Stimulated activated CD4-positive, alpha-beta T cell treated with anti-CD3 and anti-CD28 coated beads, Interleukin-15, amount 100 ng/mL, for 24 hours (primary cell): Measurements from ENCODE around the gene PRKCZ.
"Not testable (repeated sequence)": the region's sequence is repeated elsewhere in the genome, so short reads cannot be mapped to it uniquely, and the experiment has no call there.

Experiments
- DNase-seq: peaks from one replicate; pipeline ENCODE4 v3.0.0-alpha.2; 2020

The PRKCZ gene

GRCh38 chr1:2137257-2138121 lies 87.3 kb downstream of the PRKCZ start:
- DNase-seq: no peak

- not testable (repeated sequence) for DNase-seq
Observed at GRCh38 chr1:2139156-2139555, 88.9 kb downstream of the PRKCZ start.

DNA sequence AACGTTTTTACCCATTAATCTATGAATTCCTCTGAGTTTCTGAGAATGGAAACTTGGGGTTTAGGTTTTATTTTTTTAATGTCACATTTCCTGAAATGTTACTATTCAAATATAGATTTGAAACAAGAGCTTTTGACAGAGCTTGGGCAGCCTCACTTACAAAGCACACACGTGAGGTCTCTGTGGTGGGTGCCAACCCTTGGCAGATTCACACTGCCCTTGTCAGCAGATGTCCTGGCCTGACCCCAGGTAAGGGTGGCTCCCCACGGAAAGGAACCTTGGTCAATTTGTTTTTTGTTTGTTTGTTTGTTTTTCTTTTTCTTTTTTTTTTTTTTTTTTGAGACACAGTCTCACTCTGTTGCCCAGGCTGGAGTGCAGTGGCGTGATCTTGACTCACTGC lies 90.8 kb downstream of the PRKCZ start:
- DNase-seq: no peak

GRCh38 chr1:2143814-2144500 lies 93.7 kb downstream of the PRKCZ start:
- no peak for DNase-seq

DNA sequence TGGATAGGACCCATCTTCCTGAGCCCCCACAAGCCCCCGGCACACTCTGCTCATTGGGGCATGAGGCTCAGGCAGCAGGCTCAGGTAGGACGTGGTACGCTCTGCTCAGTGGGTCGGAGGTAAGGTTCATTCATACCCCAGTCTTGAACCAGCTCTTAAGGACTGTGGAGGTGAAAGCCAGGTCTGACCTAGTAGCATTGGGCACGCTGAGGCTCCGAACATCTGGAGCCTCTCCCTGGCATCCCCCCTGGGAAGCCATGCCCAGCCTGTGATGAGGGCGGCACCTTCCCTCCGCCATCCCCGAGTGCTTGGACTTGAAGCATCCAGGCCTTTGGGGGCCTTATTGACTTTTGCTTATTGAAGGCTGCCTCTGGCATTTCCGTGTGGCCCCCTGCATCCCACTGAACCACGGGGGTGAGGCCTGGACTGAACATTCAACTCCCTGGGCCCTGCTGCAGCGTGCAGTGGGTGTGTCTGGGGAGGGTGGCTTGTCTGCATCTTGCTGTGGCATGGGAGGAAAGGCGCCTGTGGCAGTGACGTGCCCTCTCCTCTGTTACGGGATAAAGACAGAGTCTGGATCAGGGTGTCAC lies 94.4 kb downstream of the PRKCZ start:
- no peak for DNase-seq

- no peak for DNase-seq
Observed at GRCh38 chr1:2145946-2146835, 96.0 kb downstream of the PRKCZ start.

- DNase-seq: no peak
Observed at GRCh38 chr1:2146836-2147517, 96.8 kb downstream of the PRKCZ start.

DNA sequence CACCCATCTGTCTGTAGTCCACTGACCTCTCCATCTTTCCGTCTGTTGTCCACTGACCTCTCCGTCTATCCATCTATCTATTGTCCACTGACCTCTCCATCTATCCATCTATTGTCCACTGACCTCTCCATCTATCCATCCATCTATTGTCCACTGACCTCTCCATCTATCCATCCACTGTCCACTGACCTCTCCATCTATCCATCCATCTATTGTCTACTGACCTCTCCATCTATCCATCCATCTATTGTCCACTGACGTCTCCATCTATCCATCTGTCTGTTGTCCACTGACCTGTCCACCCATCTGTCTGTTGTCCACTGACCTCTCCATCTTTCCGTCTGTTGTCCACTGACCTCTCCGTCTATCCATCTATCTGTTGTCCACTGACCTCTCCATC lies 97.7 kb downstream of the PRKCZ start:
- DNase-seq: not testable (repeated sequence)

GRCh38 chr1:2148691-2149090 lies 98.5 kb downstream of the PRKCZ start:
- DNase-seq: peak; percentile 46

DNA sequence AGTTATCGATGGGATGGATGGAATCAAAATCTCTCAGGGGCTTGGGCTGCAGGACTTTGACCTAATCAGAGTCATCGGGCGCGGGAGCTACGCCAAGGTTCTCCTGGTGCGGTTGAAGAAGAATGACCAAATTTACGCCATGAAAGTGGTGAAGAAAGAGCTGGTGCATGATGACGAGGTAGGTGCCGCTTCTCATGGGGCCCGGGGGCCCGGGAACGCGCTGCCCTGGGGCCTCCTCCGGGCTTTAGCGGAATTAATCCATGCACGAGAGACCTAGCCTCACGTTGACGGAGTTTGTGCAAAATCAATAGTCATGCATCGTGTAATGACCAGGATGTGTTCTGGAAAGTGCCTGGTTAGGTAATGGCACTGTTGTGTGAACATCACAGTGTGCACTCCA lies 100.6 kb downstream of the PRKCZ start:
- no peak for DNase-seq

- no peak for DNase-seq
Observed at GRCh38 chr1:2151252-2151651, 101.0 kb downstream of the PRKCZ start.

- no peak for DNase-seq
Observed at GRCh38 chr1:2151911-2152310, 101.7 kb downstream of the PRKCZ start.

DNA sequence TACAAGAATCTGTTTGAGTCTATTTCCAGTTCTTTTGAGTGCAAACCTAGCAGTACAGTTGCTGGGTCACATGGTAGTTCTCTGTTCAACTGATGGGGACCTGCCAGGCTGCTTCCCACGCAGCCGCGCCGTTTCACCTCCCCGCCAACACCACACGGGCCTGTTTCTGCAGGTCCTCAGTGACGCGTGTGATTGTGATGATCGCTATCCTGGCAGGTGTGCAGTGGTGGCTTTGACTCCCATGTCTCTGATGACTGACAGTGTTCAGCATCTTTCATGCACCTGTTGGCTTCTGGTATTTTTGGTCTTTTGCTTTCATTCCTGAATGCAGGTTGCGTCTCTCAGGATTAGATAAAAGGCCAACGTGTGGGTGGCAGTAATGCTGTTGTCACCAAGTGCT lies 102.7 kb downstream of the PRKCZ start:
- DNase-seq: peak; percentile 32

DNA sequence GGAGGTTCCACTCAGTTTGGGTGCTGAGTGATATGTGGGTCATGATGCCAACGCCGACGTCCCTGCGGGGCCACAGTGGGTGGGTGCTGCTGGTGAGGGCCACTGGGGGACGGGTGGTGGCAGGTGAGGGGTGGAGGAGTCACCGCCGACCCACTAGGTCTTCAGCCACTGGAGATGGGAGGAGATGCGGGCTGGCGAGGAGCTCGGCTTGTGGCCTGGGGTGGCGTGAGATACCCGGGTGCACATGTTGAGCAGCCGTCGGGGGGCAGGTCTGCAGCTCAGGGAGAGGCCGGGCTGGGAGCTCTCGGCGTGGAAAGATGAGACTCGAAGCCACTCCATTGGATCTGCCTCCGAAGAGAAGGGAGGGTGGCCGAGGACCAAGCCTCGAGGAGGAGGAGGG lies 103.8 kb downstream of the PRKCZ start:
- DNase-seq: no peak

DNA sequence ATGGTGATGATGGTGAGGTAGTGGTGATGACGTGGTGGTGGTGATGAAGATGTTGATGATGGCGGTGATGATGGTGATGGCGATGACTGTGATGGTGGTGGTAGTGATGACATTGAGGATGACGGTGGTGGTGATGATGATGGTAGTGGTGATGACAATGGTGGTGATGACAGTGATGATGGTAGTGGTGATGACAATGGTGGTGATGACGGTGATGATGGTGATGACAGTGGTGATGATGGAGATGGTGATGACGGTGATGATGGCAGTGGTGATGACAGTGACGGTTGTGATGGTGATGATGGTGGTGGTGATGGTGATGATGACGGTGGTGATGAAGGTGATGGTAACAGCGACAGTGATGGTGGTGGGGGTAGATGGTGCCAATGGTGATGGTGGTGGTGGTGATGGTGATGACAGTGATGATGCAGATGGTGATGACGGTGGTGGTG lies 105.0 kb downstream of the PRKCZ start:
- DNase-seq: no peak

DNA sequence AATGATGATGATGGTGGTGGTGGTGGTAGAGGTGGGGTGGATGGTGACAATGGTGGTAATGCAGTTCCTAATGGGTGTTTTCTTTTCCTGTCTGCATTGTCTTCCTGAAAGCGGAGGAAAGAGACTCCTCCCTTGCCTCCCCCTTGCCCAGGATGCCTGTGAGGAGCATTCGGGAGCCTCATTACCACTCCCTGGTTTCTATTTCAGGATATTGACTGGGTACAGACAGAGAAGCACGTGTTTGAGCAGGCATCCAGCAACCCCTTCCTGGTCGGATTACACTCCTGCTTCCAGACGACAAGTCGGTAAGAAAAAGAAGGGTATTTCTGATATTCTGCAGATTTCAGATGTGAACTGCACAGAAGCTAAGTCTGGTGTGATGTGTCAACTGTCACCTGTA lies 105.6 kb downstream of the PRKCZ start:
- no peak for DNase-seq

GRCh38 chr1:2156866-2157265 lies 106.7 kb downstream of the PRKCZ start:
- DNase-seq: no peak

GRCh38 chr1:2157856-2158255 lies 107.6 kb downstream of the PRKCZ start:
- DNase-seq: no peak

DNA sequence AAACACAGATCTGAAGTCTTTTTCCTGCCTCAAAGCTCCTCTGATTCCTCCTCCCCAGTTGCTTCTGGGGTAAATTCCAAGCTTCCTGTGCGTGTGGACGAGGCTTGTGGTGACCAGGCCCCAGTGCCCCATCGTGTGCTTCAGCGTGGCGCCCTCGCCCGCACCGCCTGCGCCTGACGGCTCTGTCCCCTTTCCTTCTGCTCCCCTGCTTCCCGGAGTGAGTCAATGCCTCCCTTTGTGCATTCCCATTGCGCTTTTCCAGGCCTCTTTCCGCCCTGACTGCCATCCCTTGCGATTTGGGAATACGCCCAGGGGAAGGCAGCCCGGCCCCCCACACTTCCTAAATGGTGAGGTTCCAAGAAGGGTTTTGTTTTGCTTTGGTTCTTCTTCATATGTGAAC lies 108.1 kb downstream of the PRKCZ start:
- no peak for DNase-seq

- DNase-seq: no peak
Observed at GRCh38 chr1:2159124-2159523, 108.9 kb downstream of the PRKCZ start.

DNA sequence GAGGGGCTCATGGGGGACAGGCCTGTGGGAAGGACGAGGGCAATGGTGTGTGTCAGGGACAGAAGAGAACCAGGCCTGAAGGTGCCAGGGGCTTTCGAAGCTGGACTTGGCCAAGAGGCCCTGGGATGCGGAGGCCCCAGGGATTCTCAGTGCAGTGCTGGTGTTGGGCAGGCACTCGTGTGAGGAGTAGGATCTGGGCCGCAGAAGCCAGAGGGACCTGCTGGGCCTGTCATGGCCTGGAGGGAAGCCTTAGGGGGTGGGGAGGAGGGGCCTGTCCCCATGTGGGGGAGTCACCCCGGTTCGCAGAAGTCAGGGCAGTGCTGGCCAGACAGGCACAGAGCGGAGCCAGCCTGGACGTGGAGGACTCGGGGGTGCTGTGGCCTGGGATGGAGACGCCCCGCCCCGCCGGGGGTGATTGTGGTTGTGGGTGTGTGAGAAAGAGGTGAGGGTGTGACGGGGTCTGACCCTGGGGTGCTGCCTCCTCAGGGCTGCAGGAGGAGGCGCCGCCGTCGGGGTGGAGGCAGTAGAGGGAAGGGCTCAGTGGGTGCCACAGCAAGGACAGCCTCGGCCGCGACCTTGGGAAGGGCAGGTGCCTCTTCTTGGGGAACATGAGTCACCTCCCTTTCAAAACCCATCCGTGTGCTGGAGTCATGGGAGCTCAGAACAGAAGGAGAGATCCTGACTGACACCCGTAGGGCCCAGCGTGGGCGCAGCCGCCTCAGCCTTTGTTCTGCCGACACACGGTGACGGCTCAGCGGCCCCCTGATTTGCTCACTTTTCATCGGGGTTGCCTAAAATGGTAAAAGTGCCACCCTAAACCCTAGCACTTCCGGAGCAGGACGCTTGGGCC lies 110.5 kb downstream of the PRKCZ start:
- DNase-seq: no peak
